GM10248 (cell line): ENCODE data around the gene IQCB1.
A peak's percentile ranks its signal among the peaks of the same experiment; 100 is the strongest.

ENCODE experiments used
- CTCF ChIA-PET: fragments of 300-600 bp; sonication (Branson Sonifier 250); formaldehyde crosslinking; extraction: SDS; loops from one replicate; lab custom pipeline; 2021; ENCODE audit warnings: antibody characterized with exemption; lab: Yijun Ruan, JAX
- POLR2A ChIA-PET: fragments of 350-650 bp; sonication (Branson Sonifier 250); formaldehyde crosslinking; extraction: SDS; loops from one replicate; lab custom pipeline; 2020; ENCODE audit warnings: antibody characterized with exemption; lab: Yijun Ruan, JAX
- DNase-seq: peaks from one replicate; pipeline ENCODE4 v3.0.0; 2012; ENCODE audit errors: extremely low spot score
- CTCF ChIP-seq: IDR thresholded peaks from 2 replicates; pipeline ENCODE4 v1.5.1; 2012; ENCODE audit warnings: mild to moderate bottlenecking, low read depth; ENCODE audit errors: extremely low read depth, missing control alignments, control extremely low read depth

Gene IQCB1

GRCh38 chr3:121821421-121822199 lies 13.2 kb downstream of the IQCB1 start:
- TF ChIP-seq CTCF: no peak
- DNase-seq: no peak
- ChIA-PET CTCF (interaction anchor here (0.8 to 1.5 kb wide), 4 partner anchors 9 to 49 kb away, joined by 3 to 4 read pairs (median 3); no protein-coding TSS in a partner anchor), POLR2A (no interaction called here)

- POLR2A ChIA-PET: interaction anchor here (1.5 kb wide), 1 partner anchor 16 kb away, joined by 3 read pairs; the partner anchor contains the start of genes EAF2 and IQCB1
- DNase-seq: no peak
- CTCF ChIA-PET: interaction anchor here (1.2 to 2.5 kb wide), 2 partner anchors 9 to 11 kb away, joined by 6 to 12 read pairs; no protein-coding TSS in a partner anchor
- no peak for TF ChIP-seq CTCF
Observed at GRCh38 chr3:121819236-121819635, 15.6 kb downstream of the IQCB1 start.

GRCh38 chr3:121818578-121818977 lies 16.3 kb downstream of the IQCB1 start:
- ChIA-PET CTCF (interaction anchor here (1.2 to 2.5 kb wide), 3 partner anchors 9 to 171 kb away, joined by 3 to 12 read pairs (median 6); no protein-coding TSS in a partner anchor), POLR2A (interaction anchor here (1.5 kb wide), 1 partner anchor 16 kb away, joined by 3 read pairs; the partner anchor contains the start of genes EAF2 and IQCB1)
- no peak for DNase-seq
- TF ChIP-seq CTCF: no peak

- ChIA-PET CTCF (interaction anchor here (1.6 to 2.5 kb wide), 2 partner anchors 9 to 172 kb away, joined by 3 to 12 read pairs; no protein-coding TSS in a partner anchor), POLR2A (interaction anchor here (1.5 kb wide), 1 partner anchor 17 kb away, joined by 3 read pairs; the partner anchor contains the start of genes EAF2 and IQCB1)
- no peak for TF ChIP-seq CTCF
- no peak for DNase-seq
Observed at GRCh38 chr3:121817753-121818152, 17.1 kb downstream of the IQCB1 start.

- ChIA-PET POLR2A (interaction anchor here (1.0 kb wide), 1 partner anchor 26 kb away, joined by 4 read pairs; the partner anchor contains the start of genes EAF2 and IQCB1), CTCF (interaction anchor here (0.7 to 2.9 kb wide), 6 partner anchors 9 to 284 kb away, joined by 3 to 12 read pairs (median 3); no protein-coding TSS in a partner anchor)
Observed at GRCh38 chr3:121809249-121809648, 25.6 kb downstream of the IQCB1 start.

More at GRCh38 chr3:121809249-121809648, 25.6 kb downstream of the IQCB1 start:
- peak; percentile 49 for DNase-seq
- no peak for TF ChIP-seq CTCF
